SKM-1 treated with dmso at 0.1 percent for 144 hours (cell line): ENCODE results near the gene ZNF768.
A peak's percentile ranks its signal among the peaks of the same experiment; 100 is the strongest.
"Not testable (repeated sequence)": the region's sequence is repeated elsewhere in the genome, so short reads cannot be mapped to it uniquely, and the experiment has no call there.

Source experiments
- DNase-seq: peaks from one replicate; lab custom pipeline; 2025; ENCODE audit not compliant: unreplicated experiment; lab: John Stamatoyannopoulos, UW

The ZNF768 gene

DNA sequence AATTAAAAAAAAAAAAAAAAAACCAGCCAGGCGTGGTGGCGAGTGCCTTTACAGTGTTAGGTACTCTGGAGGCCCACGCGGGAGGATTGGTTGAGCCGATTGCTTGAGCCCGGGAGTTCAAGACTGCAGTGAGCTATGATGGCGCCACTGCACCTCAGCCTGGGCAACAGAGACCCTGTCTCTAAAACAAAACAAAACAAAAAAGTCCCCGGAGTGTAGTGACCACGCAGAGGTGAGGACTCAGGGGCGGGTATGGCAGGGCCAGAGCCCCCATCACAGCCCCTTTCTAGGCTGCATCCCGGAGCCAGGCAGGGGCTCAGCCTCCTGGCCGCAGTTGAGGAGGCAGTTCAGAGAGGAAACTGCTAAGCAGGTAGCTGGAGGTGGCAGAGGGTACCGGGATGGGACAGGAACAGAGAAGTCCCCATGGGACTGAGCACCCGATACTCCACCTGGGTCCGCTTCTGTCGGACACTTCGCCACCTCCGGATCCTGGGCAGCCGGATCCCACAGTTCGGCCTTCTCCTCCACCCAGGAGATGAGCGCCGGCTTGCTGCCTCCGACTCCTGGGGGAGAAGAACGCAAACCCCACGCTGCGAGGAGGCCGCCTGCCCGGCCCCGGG is 7.5 kb upstream of the ZNF768 start:
- no peak for DNase-seq

DNA sequence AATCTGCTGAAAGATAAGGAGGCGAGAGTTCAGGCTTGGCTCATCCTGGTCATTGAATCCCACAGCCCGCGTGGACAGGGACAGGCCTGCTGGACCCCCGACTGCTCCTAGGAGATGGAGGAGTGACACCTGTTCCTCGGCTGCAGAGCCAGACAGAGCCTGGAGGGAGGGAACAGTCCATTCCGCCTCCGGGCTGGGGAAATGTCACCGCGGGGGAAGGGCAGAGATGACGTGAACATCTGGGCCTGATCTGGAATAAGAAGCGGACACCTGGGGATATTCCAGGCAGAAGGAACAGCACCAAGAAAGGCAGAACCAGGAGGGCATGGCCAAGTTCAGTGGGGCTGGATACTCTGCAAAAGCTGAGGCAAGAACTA is 6.8 kb upstream of the ZNF768 start:
- DNase-seq: no peak

DNA sequence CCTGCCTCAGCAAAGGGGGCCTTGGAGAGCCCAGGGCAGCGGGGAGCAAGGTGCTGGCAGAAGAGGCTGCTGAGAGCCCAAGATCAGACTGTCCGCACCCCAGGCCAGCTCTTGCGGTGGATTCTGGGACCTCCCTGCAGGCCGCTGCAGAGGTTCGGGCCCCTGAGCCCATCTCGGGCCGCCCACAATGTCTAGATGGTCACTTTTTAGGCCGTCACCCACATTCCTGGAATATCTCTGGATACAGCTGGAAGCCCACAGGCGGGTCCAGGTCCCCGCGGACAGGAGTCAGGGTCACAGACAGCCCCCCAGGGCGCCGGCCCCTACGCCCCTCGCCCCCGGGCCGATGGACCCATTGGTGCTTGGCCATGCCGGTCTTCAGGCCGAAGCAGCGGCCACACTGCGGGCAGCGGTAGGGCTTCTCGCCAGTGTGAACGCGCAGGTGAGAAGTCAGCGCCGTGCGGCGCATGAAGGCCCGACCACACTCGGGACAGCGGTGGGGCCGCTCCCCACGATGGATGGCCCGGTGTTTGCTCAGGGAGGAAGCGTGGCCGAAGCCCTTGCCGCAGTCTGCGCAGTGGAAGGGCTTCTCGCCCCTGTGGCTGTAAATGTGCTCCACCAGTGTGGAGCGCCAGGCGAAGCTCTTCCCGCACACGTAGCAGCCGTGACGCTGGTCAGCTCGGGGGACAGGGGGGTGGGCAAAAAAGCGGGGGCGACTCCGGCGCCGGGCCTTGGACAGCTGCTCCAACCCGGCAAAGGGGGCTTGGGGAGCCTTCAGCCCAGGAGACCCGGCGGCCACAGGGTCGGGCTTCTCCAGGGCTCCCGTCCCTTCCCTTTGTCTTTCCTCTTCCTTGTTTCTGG is 6.1 kb upstream of the ZNF768 start:
- no peak for DNase-seq

DNA sequence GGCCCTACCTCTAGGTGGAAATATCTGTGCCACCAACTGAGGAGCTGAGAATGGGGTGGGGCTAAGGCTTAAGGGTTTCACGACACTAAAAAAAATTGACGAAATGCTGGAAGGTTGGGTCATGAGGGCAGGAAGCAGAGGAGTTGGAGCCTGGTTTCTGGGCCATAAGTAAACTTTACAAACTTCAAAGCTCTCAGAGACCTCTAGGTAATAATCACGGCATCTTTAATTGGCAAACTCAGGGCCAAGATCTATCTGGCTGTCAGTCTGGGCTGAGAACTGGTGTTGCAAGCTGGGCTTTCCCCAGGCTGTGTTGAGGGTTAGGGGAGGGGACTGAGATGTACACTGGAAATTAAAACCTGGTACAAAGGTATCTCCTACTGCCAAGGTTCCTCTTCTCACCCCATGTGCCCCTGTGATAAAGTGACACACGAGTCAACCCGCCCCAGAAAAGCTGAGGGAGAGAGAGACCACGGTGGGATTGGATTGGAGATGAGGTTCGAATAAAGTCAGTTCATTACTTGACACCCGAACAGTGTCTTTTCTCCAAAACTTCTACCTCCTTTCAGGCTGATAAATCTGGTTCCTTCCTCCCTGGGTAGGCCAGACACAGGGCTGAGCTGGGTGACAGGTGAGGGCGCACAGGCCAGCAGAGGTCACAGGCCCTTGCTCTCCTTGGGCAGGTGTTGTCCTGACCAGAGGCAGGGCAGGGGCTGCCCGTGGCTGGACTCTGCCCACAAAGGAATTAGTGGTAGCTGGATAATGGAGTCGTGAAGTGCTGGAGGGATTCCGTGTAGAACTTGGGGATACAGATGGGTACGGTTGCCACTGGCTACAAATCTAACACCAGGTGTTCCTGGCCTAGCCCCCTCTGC is 4.0 kb upstream of the ZNF768 start:
- DNase-seq: no peak

DNA sequence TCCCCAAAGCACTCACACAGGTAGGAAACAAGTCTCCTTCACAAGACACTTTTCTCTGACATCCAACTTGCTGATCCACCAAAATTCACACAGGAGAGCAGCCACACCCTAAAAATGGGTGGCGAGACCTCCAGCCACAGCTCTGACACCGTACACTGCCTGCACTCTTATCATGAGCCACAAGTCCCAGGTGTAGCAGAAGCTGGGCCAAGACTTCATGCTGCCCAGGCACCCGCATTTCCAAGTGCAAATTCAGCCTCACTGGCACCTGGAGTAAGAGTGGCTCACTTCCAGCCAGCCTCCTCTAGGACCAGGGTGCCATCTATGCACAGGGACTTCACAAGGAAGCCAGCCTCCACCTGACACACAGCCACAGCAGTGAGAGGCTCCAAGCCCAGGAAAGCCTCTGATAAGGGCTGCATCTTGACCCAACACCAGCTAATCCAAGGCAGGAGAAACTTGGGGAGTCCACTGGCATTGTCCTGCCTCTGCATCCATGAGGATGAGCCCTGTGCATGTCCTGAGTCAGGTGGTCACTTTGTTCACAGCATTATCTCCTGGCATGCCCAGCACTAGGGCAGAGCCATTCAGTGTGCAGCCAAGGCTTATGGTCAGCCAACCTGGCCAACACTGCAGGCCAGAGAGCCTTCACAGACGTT is 2.6 kb upstream of the ZNF768 start:
- no peak for DNase-seq

DNA sequence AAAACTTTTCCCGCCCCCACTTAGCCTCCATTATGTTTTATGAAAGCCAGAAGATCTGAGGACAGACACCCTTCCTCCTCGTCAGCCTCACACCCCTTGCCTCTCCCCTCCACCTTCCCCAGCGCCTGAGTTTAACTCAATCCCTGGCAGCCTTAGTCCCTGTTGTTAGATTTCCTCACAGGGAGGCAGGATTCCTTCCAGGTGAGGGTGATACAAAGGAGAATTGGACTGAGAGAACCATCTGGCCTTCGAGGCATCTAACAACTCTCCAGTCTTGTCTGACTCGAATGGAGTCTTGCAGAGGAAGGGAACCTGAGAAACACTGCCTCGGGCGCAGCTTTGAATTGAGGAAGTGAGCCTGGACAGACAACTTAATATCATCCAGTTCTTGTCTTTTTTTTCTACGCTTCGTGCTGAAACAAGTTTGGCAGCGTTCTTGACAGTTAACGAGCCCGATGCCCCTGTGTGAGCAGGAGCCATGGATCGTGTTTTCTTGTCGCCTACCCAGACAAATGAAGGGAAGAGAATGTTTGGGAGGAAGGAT is 1.3 kb upstream of the ZNF768 start:
- DNase-seq: peak; percentile 85

DNA sequence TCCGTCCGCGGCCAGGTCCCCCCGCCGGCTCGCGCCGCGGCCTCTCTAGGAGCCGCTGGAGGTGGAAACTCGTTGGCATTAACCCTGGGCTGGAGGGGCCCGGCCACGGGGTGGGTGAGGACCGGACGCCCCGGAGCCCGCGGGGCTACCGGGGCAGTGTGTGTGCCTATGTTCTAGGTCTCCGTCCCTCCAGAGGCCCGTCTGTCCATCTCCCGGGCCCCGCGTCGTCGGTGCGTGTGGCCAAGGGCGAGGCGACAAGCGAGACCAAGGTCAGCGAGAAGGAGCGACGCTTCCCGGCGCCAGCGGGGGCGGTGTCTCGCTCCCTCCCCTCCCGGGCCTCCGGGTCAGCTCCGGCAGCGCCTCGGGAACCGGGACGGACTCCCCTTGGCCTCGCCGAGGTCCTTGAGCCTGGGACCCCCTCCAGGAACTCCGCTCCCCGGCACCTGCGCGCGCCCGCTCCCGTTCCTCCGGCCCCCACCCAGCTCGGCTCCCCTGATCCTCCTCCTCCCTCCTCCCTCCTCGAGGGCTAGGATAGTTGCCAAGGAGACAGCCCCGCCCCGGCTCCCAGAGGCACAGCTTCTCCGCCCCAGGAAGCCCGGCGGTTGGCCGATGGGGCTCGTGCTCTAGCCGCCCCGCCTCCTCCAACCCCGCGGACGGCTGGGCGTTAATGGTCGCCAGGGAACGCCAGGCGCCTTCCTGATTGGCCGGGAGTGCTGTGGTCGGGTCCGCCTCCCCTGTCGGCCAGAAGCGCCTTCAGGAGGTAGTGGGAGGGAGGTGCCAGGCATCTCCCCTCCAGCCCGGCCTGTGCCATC is 663 bp upstream of the ZNF768 start:
- peak; percentile 98 for DNase-seq

DNA sequence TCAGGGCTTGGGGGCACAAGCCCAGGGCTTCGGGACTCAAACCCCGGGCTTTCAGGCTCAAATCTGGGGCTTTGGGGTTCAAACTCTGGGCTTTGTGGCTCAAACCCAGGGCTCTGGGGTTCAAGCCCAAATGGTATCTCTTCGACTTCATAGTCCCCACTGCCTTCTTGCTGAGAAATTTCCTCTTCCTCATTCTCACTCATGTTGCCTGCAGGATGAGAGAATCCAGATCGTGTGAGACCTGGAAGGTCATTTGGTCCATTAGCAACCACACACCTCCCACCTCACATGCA is 576 bp downstream of the ZNF768 start:
- no peak for DNase-seq

DNA sequence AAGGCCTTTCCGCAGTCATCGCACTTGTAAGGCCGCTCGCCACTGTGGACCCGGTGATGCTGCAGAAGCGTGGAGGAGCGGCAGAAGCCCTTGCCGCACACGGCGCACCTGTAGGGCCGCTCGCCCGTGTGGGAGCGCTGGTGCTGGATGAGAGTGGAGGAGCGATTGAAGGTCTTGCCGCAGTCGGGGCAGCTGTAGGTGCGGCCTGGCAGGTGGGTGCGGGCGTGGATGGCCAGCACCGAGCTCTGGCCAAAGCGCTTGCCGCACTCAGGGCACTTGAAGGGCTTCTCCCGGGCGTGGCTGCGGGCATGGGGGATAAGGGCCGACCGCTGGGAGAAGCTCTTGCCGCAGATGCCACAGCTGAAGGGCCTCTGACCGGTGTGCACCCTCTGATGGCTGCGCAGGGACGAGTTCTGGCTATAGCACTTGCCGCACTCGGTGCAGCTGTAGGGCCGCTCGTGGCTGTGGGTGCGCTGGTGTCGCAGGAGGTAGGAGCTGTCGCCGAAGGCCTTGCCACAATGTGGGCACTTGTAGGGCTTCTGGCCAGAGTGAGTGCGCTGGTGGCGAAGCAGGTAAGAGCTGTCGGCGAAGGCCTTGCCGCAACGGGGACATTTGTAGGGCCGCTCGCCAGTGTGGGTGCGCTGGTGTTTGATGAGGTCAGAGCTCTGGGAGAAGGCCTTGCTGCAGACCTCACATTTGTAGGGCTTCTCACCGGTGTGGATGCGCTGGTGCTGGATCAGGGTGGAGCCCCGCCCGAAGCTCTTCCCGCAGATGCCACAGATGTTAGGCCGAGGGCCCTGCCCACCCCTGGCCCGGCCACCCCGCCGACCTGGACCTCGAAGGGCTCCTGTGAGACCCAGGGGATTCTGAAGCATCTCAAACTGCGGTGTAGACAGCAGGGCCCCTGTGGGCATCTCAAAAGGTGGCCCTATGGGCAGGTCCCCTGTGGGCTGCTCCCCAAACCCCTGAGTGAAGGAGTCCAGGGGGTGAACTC is 1.5 kb downstream of the ZNF768 start:
- DNase-seq: no peak

DNA sequence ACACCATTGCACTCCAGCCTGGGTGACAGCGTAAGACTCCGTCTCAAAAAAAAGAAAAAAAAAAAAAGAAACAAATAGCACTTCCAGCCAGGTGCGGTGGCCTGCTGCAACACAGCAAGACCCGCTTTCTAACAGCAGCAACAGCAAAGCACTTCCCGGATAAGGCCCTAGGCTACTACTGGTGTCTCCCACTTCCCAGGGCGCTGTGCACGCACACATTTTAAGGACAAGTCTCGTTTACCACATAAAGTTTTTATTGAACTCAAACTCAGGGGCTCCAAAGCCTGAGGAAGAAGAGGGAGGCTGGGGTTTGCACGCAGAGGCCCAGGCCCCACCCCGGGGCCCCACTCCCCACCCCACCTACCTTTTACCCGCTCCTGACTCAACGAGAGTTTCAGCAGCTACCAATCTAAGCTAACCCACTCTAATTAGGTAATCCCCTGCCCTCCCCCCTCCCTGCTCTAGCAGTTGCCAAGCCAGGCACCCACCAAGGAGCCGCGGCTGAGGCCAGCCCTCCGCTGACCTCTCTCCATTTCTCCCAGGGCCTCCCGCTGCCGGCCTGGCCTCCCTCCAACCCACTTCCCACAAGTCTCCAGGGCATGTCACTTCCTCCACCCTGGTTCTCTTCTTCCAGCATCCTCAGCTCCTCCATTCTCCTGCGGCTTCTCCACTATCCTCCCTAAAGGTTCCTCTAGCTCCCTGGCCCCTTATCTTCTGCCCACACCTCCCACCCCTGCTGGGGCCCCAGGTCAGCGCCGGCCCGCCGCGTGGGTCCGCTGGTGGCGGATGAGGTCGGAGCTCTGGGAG is 2.4 kb downstream of the ZNF768 start:
- no peak for DNase-seq

DNA sequence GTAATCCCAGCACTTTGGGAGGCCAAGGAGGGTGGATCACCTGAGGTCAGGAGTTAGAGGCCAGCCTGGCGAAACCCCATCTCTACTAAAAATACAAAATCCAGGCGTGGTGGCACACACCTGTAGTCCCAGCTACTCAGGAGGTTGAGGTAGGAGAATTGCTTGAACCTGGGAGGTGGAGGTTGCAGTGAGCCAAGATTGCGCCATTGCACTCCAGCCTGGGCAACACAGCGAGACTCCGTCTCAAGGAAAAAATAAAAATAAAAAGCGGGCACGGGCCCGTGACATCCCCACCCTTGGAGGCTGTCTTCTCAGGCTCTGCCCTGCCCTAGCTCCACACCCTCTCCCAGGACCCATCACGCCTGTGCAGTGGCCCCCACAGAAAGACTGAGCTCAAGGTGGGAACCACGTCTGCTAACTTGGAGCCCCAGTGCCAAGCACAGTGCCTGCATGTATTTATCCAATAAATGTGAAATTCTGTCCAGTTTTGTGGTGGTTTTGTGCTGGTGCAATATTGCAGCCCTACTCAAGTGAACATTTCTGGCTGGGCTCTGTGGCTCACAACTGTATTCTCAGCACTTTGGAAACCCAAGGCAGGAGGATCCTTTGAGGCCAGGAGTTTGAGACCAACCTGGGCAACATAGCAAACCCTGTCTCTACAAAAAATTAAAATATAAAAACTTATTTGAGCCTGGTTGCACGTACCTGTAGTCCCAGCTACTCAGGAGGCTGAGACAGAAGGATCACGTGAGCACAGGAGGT is 3.5 kb downstream of the ZNF768 start:
- DNase-seq: not testable (repeated sequence)

DNA sequence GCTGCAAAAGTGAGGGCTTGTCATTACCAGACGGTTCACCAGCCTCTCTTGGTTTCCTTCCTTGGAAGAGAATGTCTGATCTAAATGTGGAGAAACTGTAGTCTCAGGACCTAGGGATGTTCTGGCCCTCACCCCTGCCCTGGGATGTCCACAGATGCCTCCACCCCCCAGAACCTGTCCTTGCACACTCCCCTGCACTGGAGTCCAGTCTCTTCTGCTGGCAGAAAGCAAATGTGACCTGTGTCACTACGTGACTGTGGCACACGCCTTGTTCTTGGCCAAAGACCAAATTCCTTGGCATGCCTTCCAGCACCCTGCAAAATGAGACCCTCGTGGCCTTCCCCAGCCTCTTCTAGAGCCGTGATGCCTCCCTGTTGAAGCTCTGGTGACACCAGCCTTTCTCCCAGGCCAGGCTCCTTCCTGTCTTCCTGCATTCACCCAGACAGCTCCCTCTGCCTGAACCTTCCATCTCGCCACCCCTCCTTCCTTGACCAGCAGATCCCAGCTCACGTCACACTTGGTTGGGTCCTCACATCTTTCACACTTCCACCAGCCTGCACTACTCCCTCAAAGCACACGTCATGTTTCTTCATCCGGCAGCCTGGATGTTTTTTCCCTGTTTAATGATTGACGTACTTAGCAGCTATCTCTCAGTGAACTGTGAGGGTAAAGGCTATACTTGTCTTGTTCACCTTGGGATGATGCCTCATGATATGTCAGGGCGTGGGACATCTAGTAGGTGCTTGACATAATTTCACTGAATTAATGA is 4.3 kb downstream of the ZNF768 start:
- DNase-seq: no peak

DNA sequence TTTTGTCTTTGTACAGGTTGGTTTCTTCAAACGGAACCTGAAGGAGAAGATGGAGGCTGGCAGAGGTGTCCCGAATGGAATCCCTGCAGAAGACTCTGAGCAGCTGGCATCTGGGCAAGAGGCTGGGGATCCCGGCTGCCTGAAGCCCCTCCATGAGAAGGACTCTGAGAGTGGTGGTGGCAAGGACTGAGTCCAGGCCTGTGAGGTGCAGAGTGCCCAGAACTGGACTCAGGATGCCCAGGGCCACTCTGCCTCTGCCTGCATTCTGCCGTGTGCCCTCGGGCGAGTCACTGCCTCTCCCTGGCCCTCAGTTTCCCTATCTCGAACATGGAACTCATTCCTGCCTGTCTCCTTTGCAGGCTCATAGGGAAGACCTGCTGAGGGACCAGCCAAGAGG is 4.9 kb downstream of the ZNF768 start:
- no peak for DNase-seq

DNA sequence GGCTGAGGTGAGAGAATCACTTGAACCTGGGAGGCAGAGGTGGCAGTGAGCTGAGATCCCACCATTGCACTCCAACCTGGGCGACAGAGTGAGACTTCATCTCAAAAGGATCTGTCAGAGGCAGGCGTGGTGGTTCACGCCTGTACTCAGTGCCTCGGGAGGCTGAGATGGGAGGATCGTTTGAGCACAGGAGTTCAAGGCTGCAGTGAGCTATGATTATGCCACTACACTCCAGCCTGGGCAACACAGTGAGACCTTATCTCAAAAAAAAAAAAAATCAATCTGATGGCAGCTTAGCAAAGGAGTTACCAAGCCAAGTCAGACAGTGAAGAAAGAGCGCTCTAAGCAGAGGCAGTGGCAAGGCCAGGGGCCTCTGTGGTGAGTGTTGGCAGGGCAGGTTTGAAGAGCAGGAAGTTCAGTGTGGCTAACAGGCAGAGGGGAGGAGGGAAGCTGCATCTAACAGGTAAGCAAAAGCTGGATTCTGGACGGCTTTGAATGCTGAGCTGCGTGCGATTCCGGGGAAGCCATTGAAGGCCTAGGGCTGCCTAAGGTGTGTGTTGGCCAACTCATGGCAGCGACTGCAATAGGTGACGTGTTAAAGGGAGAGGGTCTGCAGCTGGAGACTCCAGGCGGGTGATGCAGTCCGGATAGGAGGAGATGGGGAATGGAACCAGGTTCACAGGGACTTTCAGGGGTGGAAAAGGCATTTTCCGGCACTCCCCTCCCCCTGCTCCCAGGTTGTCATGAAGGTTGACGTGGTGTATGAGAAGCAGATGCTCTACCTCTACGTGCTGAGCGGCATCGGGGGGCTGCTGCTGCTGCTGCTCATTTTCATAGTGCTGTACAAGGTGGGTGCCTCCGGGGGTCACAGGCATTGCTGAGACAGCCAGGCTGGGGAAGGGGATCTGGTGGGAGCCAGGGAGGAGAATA is 7.0 kb downstream of the ZNF768 start:
- no peak for DNase-seq

DNA sequence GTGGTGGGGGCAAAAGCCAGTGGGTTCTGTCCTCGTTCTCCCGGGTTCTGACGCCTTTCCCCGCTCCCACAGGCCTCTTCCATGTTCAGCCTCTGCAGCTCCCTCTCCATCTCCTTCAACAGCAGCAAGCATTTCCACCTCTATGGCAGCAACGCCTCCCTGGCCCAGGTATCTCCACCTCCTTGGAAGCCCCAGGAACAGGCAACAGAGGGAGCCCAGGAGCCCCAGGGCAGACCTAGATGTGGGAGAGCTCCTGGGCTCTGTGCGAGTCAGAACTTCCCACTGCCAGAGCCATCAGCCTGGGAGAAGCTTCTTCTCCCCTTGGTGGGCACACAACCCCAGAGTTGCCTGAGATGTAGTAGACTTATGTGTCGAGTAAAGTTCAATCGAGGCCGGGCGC is 7.8 kb downstream of the ZNF768 start:
- DNase-seq: no peak

DNA sequence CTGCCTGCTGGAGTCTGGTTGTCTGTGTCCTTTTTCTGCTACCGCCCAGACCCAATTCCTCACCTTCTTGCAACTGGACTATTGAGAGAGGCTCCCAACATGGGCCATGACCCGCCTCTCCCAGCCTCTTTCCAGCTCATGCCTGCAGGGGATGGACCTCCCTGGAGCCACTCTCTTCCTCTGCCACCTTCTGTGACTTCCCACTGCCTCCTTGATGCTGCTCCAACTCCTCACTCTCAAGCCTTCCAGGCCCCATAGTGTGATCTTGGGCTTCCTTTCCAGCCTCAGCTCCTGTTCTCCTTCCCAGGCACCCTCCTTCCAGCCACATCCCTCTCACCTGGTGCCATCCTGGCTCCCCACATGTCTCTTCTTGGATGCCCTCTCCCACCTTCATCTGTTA is 11.1 kb downstream of the ZNF768 start:
- no peak for DNase-seq
